Daoy (cell line): ENCODE measurements around the gene ZNF473. TPM values are rescaled to one million over a fixed set of nuclear protein-coding genes. Genes with fewer than 3 reads are reported as not detected.
"Not testable (repeated sequence)": the region's sequence is repeated elsewhere in the genome, so short reads cannot be mapped to it uniquely, and the experiment has no call there.

Experiments used
- DNase-seq: peaks from one replicate; pipeline ENCODE4 v3.0.0-alpha.2; 2015; ENCODE audit warnings: low read depth
- total RNA-seq: library from RNA; depleted of rRNA; stranded (reverse); fragments of >200 nt; shearing (Covaris generic); gene quantifications from 2 replicates; pipeline ENCODE4 v1.2.3, GENCODE V29; 2014; rRNA removed

The ZNF473 gene
- total RNA-seq, 1 experiment from 2014 or later, result 20.0 TPM

DNA sequence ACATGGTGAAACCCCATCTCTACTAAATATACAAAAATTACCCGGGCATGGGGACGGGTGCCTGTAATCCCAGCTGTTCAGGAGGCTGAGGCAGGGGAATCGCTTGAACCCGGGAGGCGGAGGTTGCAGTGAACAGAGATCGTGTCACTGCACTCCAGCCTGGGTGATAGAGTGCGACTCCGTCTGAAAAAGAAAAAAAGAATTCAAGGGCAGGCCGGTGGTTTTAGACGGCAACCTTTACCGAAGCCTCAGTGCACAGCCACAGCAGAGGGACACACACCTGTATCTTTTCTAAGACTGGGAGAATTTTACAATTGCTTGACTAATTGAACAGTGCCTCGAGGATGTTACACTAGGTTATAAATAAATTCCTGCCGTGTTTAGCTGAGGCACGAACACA is 73.9 kb downstream of the ZNF473 start:
- DNase-seq, result not testable (repeated sequence)

DNA sequence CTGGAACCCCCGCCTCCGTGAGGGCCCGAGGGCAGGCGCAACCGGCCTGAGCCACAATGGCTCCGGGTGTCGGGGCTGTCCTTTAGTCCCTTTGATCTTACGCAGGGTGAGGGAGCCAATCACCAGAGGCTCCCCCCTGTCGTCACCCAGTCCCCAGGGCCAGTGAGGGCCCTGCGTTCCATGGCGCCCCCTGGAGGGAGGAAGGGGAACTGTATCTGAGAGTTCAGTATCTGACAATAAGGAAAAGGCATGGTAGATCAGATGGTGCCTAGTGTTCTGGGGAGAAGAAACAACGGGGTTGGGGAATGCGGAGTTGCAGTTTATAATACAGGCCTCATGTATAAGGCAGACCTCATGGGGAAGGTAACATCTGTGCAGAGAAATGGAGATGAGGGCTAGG is 75.1 kb downstream of the ZNF473 start:
- DNase-seq, result not testable (repeated sequence)

Other genes with a start within 250 kb of the ZNF473 start
- gene FUZ, start 212.7 kb upstream of the ZNF473 start, total RNA-seq, result 9.9 and 20.1 TPM in 2 replicates
- 17.8 and 29.9 TPM in 2 replicates for gene MED25, start 207.7 kb upstream of the ZNF473 start, total RNA-seq
- gene PTOV1, start 174.8 kb upstream of the ZNF473 start, total RNA-seq, result 61.2 and 67.8 TPM in 2 replicates
- gene PNKP, start 158.4 kb upstream of the ZNF473 start, total RNA-seq, result 36.9 and 38.4 TPM in 2 replicates
- 9.6 and 10.5 TPM in 2 replicates for gene AKT1S1, start 148.7 kb upstream of the ZNF473 start, total RNA-seq
- gene TBC1D17, start 148.3 kb upstream of the ZNF473 start, total RNA-seq, result 5.9 and 8.1 TPM in 2 replicates
- gene IL4I1, start 129.1 kb upstream of the ZNF473 start, total RNA-seq, result 9.1 and 9.3 TPM in 2 replicates
- 8.9 and 17.4 TPM in 2 replicates for gene ATF5, start 96.8 kb upstream of the ZNF473 start, total RNA-seq
- 92.7 and 95.5 TPM in 2 replicates for gene NUP62, start 96.5 kb upstream of the ZNF473 start, total RNA-seq
- not detected in 2 replicates for gene SIGLEC11, start 64.8 kb upstream of the ZNF473 start, total RNA-seq
- 18.2 and 22.7 TPM in 2 replicates for gene VRK3, start 633 bp upstream of the ZNF473 start, total RNA-seq
- not detected in 2 replicates for gene IZUMO2, start 137.3 kb downstream of the ZNF473 start, total RNA-seq
- 7.2 and 10.3 TPM in 2 replicates for gene MYH14, start 177.6 kb downstream of the ZNF473 start, total RNA-seq